ENCODE data around the gene ZNF800.
"Not testable (repeated sequence)": the region's sequence is repeated elsewhere in the genome, so short reads cannot be mapped to it uniquely, and the experiment has no call there.

ZNF800 gene, protein sequence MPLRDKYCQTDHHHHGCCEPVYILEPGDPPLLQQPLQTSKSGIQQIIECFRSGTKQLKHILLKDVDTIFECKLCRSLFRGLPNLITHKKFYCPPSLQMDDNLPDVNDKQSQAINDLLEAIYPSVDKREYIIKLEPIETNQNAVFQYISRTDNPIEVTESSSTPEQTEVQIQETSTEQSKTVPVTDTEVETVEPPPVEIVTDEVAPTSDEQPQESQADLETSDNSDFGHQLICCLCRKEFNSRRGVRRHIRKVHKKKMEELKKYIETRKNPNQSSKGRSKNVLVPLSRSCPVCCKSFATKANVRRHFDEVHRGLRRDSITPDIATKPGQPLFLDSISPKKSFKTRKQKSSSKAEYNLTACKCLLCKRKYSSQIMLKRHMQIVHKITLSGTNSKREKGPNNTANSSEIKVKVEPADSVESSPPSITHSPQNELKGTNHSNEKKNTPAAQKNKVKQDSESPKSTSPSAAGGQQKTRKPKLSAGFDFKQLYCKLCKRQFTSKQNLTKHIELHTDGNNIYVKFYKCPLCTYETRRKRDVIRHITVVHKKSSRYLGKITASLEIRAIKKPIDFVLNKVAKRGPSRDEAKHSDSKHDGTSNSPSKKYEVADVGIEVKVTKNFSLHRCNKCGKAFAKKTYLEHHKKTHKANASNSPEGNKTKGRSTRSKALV

DNA sequence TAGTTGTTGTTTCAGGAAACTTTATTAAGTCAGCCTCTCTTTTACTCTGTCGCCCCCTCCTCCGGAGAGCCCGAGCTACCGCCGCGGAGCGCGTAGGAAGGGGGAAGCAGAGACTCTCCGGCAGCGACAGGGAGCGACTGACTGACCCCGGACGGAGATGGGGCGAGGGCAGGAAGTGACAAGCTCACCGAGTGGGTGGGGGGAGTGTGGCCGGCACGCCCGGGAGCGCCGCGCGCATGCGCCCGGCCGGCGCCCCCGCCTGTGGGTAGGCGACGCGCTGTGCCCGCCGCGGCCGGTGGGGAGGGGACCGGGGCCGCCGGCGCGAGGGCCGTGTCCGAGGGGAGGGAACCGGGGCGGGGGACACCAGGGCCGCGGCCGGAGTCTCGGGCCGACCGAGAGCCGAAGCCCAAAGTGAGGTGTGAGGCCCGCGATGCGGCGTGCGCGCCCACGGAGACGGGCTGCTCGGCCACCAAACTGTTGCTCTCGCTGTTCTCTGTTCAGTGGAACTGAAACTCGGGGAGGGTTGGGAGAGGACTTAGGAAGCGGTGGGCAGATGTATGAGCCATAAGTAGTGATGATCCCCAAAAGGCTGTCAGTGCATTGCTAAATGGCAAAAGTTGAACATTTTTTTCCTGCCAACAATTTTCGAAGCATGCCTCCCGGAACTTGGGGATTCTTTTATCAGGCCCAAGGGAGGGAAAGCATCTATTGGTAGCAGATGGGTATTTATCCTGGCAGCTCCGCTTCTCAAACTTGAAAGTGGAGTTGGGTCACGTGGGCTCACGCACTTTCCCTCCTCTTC lies at the start of gene ZNF800:
Gene ZNF800 (minus strand): TSS at position 143 of the 802 bp plus-strand sequence. CDS start 1,151 bp downstream, outside the sequence.
- peak; percentile 55 for DNase-seq

DNA sequence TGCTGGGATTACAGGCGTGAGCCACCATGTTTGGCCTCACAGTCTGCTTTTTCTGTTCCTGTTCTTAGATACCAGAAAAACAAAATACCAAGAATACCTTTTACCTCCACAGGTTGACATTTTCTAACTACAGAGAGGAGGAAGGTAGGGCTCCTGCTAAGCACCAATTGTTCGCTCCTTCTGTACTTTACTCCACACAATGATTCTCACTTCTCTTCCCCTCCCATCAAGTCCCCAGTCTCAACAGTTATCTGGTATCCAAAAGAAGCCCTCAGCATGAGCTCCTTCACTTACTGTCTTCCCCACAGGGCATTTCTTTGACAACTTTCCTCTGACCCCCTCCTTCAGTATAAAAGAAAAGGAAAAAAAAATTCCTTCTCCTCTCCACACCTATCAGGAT lies 47.7 kb upstream of the ZNF800 start:
- no peak for DNase-seq

DNA sequence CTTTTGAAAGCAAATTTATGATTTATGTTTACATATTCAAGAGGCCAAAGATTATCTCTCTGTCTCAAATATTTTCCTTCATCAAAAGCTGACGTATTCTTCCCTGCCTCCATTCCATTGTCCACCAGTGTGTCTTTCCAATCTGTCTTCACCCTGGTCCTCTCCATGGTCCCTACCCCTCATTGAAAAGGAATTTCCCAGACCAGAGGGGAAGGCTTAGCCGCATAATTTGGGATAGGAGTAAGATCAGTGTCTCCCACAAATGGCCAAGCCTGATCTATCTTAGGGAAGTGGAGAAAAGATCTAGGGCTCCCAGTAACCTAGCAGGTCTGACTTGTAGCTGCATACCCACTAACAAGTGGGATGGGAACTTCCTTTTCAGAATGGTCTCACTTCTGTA lies 46.3 kb upstream of the ZNF800 start:
- no peak for DNase-seq

DNA sequence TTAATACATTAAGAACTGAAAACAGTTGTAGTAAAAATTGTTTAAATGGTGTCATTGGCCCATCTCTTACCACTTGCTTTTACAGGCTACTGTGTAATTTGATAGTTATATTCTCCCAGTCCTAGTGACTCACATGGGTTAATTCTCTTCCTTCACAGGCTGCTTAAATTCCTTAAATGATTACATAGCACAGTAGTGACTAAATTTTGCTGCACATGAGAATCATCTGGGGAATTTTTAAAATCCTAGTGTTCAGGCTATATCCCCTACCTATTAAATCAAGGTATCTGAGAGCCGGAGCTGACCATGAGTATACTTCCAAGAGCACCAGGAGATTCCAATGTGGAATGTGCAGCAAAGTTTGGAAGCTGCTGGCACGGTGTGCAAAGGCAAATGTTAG lies 45.3 kb upstream of the ZNF800 start:
- no peak for DNase-seq

DNA sequence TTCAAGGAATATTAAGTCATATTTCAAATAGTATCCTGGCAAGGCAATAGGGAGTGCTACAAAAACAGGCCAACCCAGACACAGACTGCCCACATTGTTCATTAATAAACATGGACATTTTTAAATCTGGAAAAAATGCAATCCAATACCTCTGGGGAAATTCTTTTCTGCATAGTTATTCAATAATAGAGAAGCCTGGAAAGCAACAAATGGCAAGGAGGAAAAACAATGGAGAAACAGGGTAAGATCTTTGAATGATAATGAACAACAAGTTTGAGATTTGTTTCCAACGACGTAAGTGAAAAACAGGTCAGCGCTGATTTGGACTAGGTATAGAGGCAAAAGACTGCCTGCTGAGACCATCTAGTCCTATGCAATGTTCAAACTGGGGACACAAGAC lies 44.7 kb upstream of the ZNF800 start:
- DNase-seq: no peak

DNA sequence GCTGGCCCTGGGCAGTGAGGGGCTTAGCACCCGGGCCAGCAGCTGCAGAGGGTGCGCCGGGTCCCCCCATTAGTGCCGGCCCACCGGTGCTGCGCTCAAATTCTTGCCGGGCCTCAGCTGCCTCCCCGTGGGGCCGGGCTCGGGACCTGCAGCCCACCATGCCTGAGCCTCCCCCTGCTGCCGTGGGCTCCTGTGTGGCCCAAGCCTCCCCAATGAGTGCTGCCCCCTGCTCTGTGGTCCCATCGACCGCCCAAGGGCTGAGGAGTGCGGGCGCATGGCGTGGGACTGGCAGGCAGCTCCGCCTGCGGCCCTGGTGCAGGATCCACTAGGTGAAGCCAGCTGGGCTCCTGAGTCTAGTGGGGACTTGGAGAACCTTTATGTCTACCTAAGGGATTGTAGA lies 36.8 kb upstream of the ZNF800 start:
- DNase-seq: not testable (repeated sequence)

DNA sequence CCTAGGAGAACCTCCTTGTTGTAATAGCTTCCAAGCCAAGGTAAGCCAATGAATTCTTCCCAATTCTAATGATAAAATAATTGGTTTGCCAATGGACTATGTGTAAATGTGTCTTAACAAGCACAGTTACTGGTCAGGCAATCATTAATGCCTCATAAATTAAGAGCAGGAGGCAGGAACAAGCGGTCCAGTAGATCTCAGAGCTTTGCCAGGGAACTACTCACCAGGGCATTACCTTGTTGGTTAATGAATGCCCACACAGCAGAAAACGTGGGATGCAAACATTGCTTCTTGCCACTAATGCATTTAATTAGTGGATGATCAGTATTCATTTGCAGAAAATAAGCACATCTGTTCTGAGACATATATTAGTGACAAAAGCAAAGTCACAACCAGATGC lies 26.7 kb upstream of the ZNF800 start:
- DNase-seq: no peak

DNA sequence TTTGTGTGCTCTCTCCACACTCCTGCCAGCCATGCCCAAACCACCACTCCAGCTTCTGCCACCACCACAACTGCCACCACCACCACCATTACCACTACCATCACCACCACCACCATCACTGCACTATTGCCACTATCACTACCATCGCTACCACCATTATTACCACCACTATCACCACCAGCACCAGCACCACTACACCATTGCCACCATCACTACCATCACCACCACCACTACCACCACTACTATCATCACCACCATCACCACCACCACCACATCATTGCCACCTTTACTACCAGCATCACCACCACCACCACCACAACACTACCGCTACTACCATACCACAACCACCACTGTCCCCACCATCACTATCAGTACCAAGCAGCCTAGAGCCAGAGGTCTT lies 26.0 kb upstream of the ZNF800 start:
- no peak for DNase-seq

DNA sequence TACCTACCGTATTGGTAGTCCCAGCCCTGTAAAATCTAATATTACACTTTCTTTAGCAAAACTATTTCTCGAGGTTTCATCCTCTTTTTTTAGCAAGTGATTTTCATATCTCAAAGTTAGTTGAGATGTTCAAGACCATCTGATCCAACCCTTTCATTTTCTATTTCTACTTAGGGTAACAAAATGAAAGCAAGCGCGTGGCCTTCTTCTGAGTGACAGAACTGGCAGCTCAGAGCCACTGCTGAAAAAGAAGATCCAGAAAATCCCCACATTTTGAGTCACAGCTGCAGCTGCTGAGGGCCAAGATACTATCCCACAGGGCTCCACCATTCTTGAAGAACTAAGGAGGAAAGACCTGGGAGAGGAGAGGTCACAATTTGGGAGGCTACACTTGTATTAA lies 24.8 kb upstream of the ZNF800 start:
- no peak for DNase-seq

DNA sequence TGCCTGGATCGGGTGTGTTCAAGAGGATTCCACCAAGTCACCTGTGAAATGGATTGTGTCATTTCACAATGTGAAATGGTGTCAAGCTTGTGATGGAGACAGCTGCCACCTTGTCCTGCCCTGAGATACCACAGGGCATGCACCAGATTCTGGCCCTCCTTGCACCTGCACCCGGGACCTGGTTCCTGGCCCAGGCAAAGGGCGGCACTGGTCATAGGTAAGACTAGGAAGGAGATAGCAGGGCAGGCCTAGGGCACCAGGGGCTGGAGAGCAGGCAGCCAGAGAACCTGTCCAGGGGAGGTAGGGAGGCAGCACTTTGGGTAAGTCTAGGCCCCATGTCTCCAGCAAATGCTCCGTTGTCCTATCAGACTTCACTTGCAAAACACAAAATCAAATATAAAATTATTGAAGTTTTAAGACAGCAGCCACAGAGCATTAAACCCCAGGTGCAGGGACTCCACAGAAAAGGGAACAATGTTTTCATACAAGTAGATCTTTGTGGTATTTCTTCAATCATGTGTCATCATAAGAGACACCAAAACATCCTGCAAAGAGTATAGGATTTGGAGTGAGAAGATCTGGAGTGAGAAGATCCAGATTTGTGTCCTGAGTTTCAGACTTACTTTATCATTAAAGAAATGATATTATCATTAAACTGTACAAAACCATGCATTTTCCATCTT lies 22.7 kb upstream of the ZNF800 start:
- no peak for DNase-seq

DNA sequence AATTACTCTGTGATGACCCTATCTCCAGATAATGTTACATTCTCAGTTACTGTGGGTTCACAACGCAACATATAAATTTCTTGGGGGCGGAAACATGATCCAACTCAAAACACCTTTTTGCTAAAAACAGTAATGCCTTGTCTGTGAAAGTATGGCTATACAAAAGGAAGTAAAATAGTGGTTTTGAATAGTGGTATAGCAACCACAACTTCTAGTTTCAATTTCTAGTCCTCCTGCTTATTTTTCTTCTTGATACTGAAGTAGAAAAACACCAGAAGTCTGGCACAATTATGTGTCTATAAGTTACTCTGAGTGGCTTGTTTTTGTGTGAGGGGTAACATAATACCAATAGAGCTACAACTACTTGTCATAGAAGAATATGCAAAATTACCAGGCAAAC lies 21.5 kb upstream of the ZNF800 start:
- DNase-seq: no peak

DNA sequence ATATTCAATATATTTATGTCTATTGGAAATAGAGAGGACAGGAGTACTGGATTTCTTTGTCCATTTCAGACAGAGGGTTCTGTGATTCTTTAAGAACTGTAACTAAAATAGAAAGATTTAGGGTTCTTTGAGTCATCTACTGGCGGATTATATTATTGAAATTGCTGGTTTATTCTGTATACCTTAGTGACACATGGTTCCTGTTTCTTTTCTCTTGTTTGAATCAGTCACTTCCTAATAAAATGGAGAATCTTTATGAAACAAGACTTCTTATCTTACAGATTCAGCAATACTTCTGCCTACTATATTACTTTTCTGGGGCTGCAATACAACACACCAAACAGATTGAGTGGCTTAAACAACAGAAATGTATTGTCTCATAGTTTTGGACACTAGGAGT lies 20.8 kb upstream of the ZNF800 start:
- no peak for DNase-seq

DNA sequence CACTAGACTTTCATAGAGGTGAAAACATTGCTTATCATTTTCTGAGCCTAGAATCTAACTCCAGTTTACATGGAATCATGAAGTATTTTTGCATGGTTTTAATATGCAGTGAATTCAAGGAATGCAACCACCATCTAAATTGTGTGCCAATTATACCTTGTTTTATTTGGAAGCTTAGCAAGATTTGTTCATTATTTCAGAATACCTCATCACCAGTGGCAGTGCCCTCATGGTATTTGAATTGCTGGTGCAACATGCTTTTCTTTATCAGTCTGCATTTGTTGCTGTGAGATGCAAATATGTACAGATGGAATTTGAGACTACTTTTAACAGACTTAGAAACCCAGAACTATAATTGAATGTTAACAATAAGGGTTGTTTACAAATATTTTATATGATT lies 18.7 kb upstream of the ZNF800 start:
- DNase-seq: no peak

DNA sequence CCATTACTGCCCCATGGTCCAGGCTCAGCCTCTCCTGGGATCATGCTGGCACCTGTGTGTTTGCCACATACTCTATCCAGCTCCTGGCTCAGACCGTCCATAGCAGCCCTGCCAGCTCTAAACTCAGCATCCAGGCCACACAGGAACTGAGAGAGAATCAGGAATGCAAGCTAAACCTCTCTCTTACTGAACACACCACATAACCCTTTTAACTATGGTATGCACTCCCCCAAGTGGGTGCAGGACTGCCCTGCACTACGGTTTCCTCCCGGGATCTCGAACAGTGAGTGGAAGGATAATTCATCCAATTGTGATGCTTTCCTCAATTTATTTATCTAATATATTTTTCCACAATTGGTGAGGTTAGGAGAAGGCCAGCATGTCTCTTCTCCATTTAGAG lies 17.1 kb upstream of the ZNF800 start:
- DNase-seq: no peak

DNA sequence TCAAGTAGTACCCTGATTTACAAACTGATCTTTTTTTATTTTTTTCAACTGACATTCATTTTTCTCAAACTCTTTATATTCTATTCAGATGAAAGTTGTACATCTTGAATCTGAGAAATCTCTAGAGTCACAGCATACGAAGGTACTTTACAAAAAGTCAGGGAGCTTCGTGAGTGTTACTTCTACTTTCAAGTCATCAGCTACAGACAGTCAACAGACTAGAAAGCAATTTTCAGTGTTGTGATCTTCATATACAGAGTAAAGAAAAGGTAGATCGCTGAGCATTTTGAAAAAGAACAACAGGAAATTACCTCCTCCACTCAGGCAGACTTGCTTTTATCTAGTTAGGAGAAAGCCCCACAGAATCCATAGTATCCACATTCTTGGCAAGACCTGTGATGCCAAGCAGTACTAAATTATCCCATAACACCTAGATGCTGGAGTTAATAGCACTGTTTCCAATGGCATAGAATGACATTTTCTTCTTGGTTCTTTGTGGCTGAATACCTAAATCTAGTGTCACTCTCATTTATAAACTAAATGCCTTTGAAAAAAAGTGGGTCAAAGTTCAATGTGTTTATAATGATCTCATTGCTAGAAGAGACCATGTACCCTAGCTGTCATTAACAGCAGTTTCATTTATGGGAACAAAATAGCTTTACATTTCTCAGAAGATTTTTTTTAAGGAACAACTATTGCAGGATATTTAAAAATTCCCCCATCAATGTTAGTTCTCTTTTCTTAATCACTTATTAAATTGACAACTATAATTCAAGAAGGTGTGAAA lies 12.0 kb upstream of the ZNF800 start:
- no peak for DNase-seq

DNA sequence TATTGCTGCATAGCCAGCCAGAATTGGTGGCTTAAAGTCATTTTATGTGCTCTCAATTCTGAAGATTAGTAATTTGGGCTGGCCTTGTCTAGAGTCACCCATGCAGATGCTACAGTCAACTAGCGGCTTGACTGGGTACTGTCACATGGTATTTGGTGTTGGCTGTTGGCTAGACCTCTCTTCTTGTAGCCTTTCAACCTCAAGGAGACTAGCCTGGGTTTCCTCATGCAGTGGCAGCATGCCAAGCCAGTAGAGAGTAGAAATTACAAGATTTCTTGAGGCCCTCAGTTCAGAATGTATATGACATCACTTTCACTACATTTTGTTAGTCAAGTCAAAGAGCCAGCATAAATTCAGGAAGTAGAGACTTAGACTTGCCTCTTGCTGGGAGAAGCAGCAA lies 3.7 kb upstream of the ZNF800 start:
- no peak for DNase-seq

DNA sequence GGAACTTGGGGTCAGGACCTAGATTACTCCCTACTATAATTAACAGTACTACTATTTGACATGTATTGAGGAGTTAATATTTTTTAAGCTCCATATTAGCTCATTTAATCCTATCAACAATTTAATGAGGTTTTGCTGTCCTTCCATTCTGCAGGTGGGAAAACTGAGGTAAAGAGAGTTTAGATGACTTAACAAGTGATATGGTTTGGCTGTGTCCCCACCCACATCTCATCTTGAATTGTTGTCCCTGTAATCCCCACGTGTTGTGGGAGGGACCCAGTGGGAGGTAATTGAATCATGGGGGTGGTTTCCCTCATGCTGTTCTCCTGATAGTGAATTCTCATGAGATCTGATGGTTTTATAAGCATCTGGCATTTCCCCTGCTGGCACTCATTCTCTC lies 2.6 kb upstream of the ZNF800 start:
- not testable (repeated sequence) for DNase-seq

DNA sequence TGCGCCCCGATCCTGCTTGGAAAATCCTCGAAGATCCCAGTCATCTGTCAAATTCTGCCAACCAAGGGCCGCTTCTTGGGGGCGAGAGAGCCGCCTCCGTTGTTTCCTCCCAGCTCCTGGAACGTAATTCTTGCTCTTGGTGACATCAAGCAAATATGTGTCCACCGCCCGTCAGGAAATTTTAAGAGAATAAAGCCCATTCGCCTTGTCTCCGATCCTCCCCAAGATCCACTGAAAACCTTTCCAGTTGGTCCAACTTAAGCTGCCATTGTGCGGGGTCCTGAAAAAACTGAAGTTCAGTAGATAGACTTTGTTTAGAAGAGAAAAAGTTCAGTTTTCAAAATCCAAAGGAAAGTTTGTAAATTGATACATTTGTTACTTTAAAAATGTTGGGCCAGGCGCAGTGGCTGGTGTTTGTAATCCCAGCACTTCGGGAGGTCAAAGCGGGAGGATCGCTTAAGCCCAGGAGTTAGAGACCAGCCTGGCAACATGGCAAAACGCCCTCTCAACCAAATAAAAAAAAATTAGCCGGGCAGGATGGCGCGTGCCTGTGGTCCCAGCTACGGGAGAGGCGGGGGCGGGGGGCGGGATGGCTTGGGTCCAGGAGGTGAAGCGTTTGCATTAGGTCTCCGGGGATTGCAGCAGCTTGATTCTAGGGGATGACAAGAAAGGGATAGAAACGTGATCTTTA lies 1.0 kb upstream of the ZNF800 start:
- DNase-seq: peak; percentile 5

DNA sequence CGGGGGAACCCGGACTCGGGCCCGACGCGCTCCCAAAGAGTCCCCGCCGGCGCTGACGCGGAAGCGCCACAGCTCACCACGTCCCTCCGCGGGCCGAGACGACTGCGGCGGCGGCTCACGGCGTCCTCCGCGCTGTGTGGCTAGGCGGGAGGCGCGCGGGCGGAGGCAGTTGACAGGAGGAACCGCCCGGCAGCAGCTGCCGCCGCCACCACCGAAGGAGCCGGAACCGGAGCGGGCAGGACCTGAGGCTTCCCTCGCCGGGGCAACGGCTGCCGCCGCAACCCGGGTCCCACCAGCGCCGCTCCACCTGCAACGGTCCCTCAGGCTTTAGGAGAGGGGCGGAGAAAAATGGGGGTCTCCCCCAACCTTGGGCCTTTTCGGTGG lies 334 bp downstream of the ZNF800 start:
- DNase-seq: no peak

DNA sequence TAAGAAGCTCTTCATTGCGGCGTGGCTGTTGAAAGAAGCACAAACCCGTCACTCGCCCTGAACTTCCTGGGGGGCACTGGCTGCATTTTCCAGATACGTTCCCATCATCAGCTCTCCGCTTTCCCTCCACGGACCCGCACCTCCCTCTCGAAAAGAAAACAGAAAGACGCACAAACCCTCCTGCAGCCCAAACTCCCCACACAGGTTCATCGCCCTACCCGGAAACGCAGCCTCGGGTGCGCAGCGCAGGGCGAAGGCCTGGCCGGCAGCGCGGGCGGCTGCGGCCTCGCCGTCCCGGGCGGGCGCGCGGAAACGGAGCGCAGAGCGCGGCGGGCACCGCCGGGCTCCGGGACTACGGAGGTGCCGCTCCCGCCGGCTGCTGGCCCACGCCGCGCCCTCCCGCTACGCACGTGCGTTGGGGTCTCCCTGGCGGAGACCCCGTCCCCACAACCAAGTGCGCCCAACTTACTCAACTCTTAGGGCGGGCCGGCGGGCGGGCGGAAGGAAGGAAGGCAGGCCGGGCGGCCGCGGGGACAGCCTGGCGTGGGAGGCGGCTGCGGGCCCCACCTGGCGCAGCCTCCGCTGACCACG lies 822 bp downstream of the ZNF800 start:
- no peak for DNase-seq

Measured in SHP77 treated with DMSO at 0.1 percent for 48 hours (cell line).